Neural progenitor cell (in vitro differentiated cells): ENCODE measurements around the gene SNAPC5. TPM values are rescaled to one million over a fixed set of nuclear protein-coding genes. Genes with fewer than 3 reads are reported as not detected.
A peak's percentile ranks its signal among the peaks of the same experiment; 100 is the strongest.

ENCODE experiments used
- DNase-seq: peaks from one replicate; pipeline ENCODE4 v3.0.0-alpha.2; 2016; ENCODE audit warnings: low spot score
- H2AFZ ChIP-seq: fragments of 200-600 bp; sonication (generic); replicated peaks from 2 replicates; pipeline ENCODE4 v1.6.1; 2016; ENCODE audit warnings: antibody characterized with exemption
- H3F3A ChIP-seq: fragments of 200-600 bp; sonication (generic); 2 replicates; pipeline ENCODE4 v1.6.1; 2016; ENCODE audit warnings: antibody characterized with exemption, low read depth
- H3K27ac ChIP-seq: fragments of 200-600 bp; sonication (generic); 2 replicates; pipeline ENCODE4 v1.5.1; 2016; ENCODE audit warnings: mild to moderate bottlenecking
- H3K27me3 ChIP-seq: fragments of 200-600 bp; sonication (generic); 2 replicates; pipeline ENCODE4 v1.6.1; 2016; ENCODE audit warnings: mild to moderate bottlenecking, moderate library complexity
- H3K36me3 ChIP-seq: fragments of 200-600 bp; sonication (generic); 2 replicates; pipeline ENCODE4 v1.5.1; 2016
- H3K4me1 ChIP-seq: fragments of 200-600 bp; sonication (generic); 2 replicates; pipeline ENCODE4 v1.6.1; 2016; ENCODE audit warnings: mixed run types
- H3K4me2 ChIP-seq: fragments of 200-600 bp; sonication (generic); 2 replicates; pipeline ENCODE4 v1.6.1; 2016
- H3K4me3 ChIP-seq: fragments of 200-600 bp; sonication (generic); 2 replicates; pipeline ENCODE4 v1.5.1; 2016
- H3K79me2 ChIP-seq: fragments of 200-600 bp; sonication (generic); 2 replicates; pipeline ENCODE4 v1.6.1; 2016; ENCODE audit warnings: low read depth
- H3K9ac ChIP-seq: fragments of 200-600 bp; sonication (generic); 2 replicates; pipeline ENCODE4 v1.6.1; 2016
- H3K9me3 ChIP-seq: fragments of 200-600 bp; sonication (generic); 2 replicates; pipeline ENCODE4 v1.5.1; 2016; ENCODE audit warnings: low read depth
- H4K20me1 ChIP-seq: fragments of 200-600 bp; sonication (generic); 2 replicates; pipeline ENCODE4 v1.6.1; 2016; ENCODE audit warnings: low read depth
- H3K27ac Mint-ChIP-seq: 3 replicates; pipeline ENCODE4 v1.8.0; 2021; ENCODE audit warnings: mixed read lengths
- H3K27me3 Mint-ChIP-seq: 2 replicates; pipeline ENCODE4 v1.8.0; 2022; ENCODE audit warnings: low read depth, mild to moderate bottlenecking, inconsistent platforms, moderate library complexity, mixed read lengths; ENCODE audit not compliant: insufficient read depth
- H3K36me3 Mint-ChIP-seq: 3 replicates; pipeline ENCODE4 v1.8.0; 2021; ENCODE audit warnings: mixed read lengths
- H3K4me1 Mint-ChIP-seq: 3 replicates; pipeline ENCODE4 v1.8.0; 2021; ENCODE audit warnings: mixed read lengths
- H3K4me3 Mint-ChIP-seq: 3 replicates; pipeline ENCODE4 v1.8.0; 2021; ENCODE audit warnings: mild to moderate bottlenecking, moderate library complexity, mixed read lengths
- H3K9me3 Mint-ChIP-seq: 3 replicates; pipeline ENCODE4 v1.8.0; 2020; ENCODE audit warnings: mixed read lengths
- EZH2 ChIP-seq: fragments of 200-600 bp; sonication (generic); IDR thresholded peaks from 2 replicates; pipeline ENCODE4 v1.6.1; 2017; ENCODE audit warnings: antibody characterized with exemption, mild to moderate bottlenecking, moderate library complexity
- EZH2phosphoT487 ChIP-seq: fragments of 200-600 bp; sonication (generic); IDR thresholded peaks from 2 replicates; pipeline ENCODE4 v1.6.1; 2017; ENCODE audit warnings: antibody characterized with exemption
- total RNA-seq: library from RNA; depleted of rRNA; stranded (reverse); fragments of >200 nt; gene quantifications from 2 replicates; pipeline ENCODE4 v1.2.3, GENCODE V29; 2015; ENCODE audit warnings: low replicate concordance
- TF ChIP-seq, protein P1 (sequence below): fragments of 200-600 bp; sonication (generic); IDR thresholded peaks from 2 replicates; pipeline ENCODE4 v1.5.1; 2017; ENCODE audit warnings: antibody characterized with exemption, mild to moderate bottlenecking

SNAPC5 gene
- total RNA-seq, 1 donor from 2014 or later, result 32.7 TPM

DNA sequence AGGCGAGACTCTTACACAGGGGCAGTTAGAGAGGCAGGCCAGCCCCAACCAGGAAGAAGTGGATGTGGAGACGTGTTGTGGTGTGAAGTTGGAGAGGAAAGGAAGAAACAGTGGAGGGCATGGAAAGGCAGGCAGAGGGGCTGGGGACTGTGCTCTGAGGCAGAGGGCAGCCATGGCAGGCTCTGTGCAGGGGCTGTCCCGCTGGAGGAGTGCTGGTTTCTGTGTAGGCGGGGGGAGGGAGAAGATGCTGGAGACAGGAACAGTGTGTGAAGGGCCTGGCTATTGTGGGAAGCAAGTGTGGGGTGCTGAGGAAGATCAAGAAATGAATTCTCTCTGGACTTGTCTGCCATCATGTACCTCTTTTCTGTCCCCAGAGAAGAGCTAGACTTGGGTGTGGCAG is 21.0 kb downstream of the SNAPC5 start:
- H3K79me2 ChIP-seq, result peaks cover 10% of the 10 kb centered on the region
- H3K4me1 ChIP-seq, result peaks cover 35% of the 10 kb centered on the region
- Mint-ChIP-seq H3K4me1 (peaks cover 24% of the 10 kb centered on the region), H3K9me3 (no peaks in the 10 kb centered on the region), H3K27ac (peak overlapping the region; percentile 12), H3K27me3 (peaks cover 5% of the 10 kb centered on the region), H3K4me3 (no peak overlapping the region), H3K36me3 (peaks cover 6% of the 10 kb centered on the region)
- no peaks in the 10 kb centered on the region for H3K36me3 ChIP-seq
- H3K4me3 ChIP-seq, result no peak overlapping the region
- H3K4me2 ChIP-seq, result no peak overlapping the region
- peaks cover 33% of the 10 kb centered on the region for H4K20me1 ChIP-seq
- H3K9me3 ChIP-seq, result no peaks in the 10 kb centered on the region
- H3K9ac ChIP-seq, result peak overlapping the region; percentile 32
- H2AFZ ChIP-seq, result no peak overlapping the region
- no peak for DNase-seq
- H3K27me3 ChIP-seq, result no peaks in the 10 kb centered on the region
- H3F3A ChIP-seq, result peaks cover 13% of the 10 kb centered on the region
- TF ChIP-seq EZH2phosphoT487, result no peak
- TF ChIP-seq EZH2, result no peak
- TF ChIP-seq, protein P1, sequence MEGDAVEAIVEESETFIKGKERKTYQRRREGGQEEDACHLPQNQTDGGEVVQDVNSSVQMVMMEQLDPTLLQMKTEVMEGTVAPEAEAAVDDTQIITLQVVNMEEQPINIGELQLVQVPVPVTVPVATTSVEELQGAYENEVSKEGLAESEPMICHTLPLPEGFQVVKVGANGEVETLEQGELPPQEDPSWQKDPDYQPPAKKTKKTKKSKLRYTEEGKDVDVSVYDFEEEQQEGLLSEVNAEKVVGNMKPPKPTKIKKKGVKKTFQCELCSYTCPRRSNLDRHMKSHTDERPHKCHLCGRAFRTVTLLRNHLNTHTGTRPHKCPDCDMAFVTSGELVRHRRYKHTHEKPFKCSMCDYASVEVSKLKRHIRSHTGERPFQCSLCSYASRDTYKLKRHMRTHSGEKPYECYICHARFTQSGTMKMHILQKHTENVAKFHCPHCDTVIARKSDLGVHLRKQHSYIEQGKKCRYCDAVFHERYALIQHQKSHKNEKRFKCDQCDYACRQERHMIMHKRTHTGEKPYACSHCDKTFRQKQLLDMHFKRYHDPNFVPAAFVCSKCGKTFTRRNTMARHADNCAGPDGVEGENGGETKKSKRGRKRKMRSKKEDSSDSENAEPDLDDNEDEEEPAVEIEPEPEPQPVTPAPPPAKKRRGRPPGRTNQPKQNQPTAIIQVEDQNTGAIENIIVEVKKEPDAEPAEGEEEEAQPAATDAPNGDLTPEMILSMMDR, result no peak
- H3K27ac ChIP-seq, result no peak overlapping the region

DNA sequence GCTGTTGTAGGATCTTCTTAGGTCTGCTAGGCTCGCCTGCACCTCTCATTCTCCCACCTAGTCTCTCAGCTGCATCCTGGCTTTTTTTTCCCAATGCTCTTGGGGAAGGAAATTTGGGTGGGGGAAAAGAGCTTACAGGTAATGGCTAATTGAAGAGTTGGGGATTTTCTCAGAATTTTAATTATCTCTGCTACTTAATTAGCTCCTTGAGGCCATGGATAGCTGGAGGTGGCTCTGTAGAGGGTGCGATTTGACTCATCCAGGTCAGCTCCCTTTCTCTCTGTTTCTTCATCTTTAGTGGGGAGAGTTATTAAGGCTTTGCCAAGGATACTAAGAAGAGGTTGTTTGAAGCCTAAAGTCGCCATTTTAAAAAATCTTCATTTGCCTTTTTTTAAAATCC is 22.6 kb downstream of the SNAPC5 start:
- peaks cover 10% of the 10 kb centered on the region for H3K79me2 ChIP-seq
- peaks cover 35% of the 10 kb centered on the region for H3K4me1 ChIP-seq
- no peak overlapping the region for H3K27ac Mint-ChIP-seq
- no peak overlapping the region for H3K4me2 ChIP-seq
- H3K9me3 ChIP-seq, result no peaks in the 10 kb centered on the region
- no peaks in the 10 kb centered on the region for H3K9me3 Mint-ChIP-seq
- TF ChIP-seq EZH2phosphoT487 (no peak), EZH2 (no peak)
- TF ChIP-seq, protein P1, result no peak
- no peak overlapping the region for H3K27ac ChIP-seq
- H3K36me3 Mint-ChIP-seq, result peaks cover 3% of the 10 kb centered on the region
- no peak overlapping the region for H3K4me3 Mint-ChIP-seq
- H3K4me1 Mint-ChIP-seq, result peaks cover 24% of the 10 kb centered on the region
- no peak overlapping the region for H3K4me3 ChIP-seq
- H3K27me3 Mint-ChIP-seq, result peaks cover 5% of the 10 kb centered on the region
- no peaks in the 10 kb centered on the region for H3K36me3 ChIP-seq
- H4K20me1 ChIP-seq, result peaks cover 33% of the 10 kb centered on the region
- no peak overlapping the region for H2AFZ ChIP-seq
- H3K27me3 ChIP-seq, result no peaks in the 10 kb centered on the region
- peaks cover 13% of the 10 kb centered on the region for H3F3A ChIP-seq
- no peak for DNase-seq
- H3K9ac ChIP-seq, result no peak overlapping the region

DNA sequence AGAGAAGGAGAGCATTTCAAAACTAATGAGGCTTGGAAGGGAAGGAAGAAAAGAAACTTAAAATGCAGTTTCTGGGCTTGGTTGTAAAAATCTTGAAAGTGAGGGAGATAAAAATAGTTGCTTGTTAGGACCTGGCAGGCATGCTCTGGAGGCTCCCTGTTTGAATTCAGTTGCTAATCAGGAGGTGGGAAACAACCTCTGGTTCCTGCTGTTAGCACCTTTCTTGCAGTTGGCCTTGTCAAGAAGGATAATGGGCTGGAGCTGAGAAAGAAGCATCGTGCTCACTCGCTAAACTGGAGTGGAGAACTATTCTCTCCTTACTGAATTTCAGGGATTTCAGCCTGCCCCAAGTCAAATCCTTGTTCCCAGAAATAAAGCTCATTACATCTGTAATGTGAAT is 23.4 kb downstream of the SNAPC5 start:
- peaks cover 35% of the 10 kb centered on the region for H3K4me1 ChIP-seq
- peaks cover 2% of the 10 kb centered on the region for H3K27me3 Mint-ChIP-seq
- H4K20me1 ChIP-seq, result peaks cover 33% of the 10 kb centered on the region
- no peaks in the 10 kb centered on the region for H3K27me3 ChIP-seq
- no peak overlapping the region for H2AFZ ChIP-seq
- no peak for DNase-seq
- no peaks in the 10 kb centered on the region for H3K9me3 ChIP-seq
- TF ChIP-seq EZH2 (no peak), EZH2phosphoT487 (no peak)
- TF ChIP-seq, protein P1, result no peak
- no peak overlapping the region for H3K9ac ChIP-seq
- H3K36me3 Mint-ChIP-seq, result peaks cover 3% of the 10 kb centered on the region
- peaks cover 24% of the 10 kb centered on the region for H3K4me1 Mint-ChIP-seq
- H3K79me2 ChIP-seq, result peaks cover 10% of the 10 kb centered on the region
- peak overlapping the region; percentile 76 for H3K27ac Mint-ChIP-seq
- H3K9me3 Mint-ChIP-seq, result no peaks in the 10 kb centered on the region
- peak overlapping the region; percentile 6 for H3K4me2 ChIP-seq
- H3K4me3 Mint-ChIP-seq, result no peak overlapping the region
- peaks cover 13% of the 10 kb centered on the region for H3F3A ChIP-seq
- no peaks in the 10 kb centered on the region for H3K36me3 ChIP-seq
- no peak overlapping the region for H3K4me3 ChIP-seq
- H3K27ac ChIP-seq, result no peak overlapping the region
